Epithelial cell of proximal tubule (primary cell): ENCODE results near the gene ELFN1. TPM values are rescaled to one million over a fixed set of nuclear protein-coding genes. Genes with fewer than 3 reads are reported as not detected.

Experiments
- DNase-seq: peaks from one replicate; pipeline ENCODE4 v3.0.0-alpha.2; 2011; ENCODE audit warnings: low read depth
- H3K4me3 ChIP-seq: 2 replicates; pipeline ENCODE4 v1.5.1; 2011; ENCODE audit warnings: low read depth, mild to moderate bottlenecking, low read length
- total RNA-seq: library from RNA; depleted of rRNA; stranded (reverse); fragments of >200 nt; gene quantifications from 2 replicates; pipeline ENCODE4 v1.2.3, GENCODE V29; 2015
- TF ChIP-seq, protein P1 (sequence below): conservative IDR thresholded peaks from 2 replicates; pipeline ENCODE4 v1.5.1; 2012; ENCODE audit warnings: low read depth, mild to moderate bottlenecking, low read length

ELFN1 gene
- total RNA-seq, 1 donor from 2014 or later = 0.23 TPM

DNA sequence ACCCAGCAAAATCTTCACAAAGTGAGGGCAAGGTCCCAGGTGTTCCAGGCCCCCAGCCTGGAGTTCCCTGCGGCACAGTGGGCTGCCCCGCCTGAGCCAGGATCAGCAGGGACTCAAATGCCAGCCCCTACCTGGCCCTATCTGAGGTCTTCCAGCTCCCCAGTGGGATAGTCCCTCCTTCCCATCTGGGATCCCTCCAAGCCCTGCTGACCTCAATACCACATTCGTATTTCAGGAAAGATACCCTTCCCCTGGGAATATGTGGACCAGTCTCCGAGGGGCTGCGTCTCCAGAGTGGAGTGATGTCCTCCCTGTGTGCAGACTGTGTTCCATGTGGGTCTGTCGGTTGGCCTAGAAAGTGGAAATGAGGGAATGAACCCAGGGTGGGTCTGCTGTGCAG is 40.9 kb downstream of the ELFN1 start:
- TF ChIP-seq, protein P1, sequence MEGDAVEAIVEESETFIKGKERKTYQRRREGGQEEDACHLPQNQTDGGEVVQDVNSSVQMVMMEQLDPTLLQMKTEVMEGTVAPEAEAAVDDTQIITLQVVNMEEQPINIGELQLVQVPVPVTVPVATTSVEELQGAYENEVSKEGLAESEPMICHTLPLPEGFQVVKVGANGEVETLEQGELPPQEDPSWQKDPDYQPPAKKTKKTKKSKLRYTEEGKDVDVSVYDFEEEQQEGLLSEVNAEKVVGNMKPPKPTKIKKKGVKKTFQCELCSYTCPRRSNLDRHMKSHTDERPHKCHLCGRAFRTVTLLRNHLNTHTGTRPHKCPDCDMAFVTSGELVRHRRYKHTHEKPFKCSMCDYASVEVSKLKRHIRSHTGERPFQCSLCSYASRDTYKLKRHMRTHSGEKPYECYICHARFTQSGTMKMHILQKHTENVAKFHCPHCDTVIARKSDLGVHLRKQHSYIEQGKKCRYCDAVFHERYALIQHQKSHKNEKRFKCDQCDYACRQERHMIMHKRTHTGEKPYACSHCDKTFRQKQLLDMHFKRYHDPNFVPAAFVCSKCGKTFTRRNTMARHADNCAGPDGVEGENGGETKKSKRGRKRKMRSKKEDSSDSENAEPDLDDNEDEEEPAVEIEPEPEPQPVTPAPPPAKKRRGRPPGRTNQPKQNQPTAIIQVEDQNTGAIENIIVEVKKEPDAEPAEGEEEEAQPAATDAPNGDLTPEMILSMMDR = no peak
- no peak for DNase-seq
- no peak overlapping the region for H3K4me3 ChIP-seq

DNA sequence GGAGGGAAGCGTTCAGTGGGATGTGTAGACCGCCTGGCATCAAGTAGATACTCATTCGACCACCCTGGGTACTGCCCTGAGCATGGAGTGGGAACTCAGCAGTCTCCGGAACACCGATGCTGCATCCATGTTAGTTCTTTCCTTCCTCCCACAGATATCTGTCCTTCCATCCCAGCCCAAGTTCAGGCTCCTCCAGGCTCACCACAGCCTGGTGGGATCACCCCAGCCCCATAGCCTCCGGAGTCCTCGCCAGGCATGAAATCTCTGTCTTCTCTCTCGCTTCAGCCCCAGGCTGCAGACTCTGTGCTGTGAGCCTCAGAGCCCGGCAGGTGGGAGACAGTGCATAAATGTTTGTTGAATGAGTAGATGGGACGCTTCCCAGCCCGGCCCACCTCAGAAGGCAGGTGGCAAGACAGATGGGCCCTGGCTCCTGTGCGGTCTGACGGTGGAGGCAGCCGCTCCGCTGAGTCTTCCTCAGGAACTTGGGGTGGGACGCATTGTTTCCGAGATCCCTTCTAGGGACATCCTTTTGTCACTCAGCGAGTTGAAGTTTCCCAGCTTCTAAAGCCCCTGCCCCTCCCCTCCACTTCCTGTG is 42.9 kb downstream of the ELFN1 start:
- no peak for DNase-seq
- H3K4me3 ChIP-seq = no peak overlapping the region
- TF ChIP-seq, protein P1 = no peak

DNA sequence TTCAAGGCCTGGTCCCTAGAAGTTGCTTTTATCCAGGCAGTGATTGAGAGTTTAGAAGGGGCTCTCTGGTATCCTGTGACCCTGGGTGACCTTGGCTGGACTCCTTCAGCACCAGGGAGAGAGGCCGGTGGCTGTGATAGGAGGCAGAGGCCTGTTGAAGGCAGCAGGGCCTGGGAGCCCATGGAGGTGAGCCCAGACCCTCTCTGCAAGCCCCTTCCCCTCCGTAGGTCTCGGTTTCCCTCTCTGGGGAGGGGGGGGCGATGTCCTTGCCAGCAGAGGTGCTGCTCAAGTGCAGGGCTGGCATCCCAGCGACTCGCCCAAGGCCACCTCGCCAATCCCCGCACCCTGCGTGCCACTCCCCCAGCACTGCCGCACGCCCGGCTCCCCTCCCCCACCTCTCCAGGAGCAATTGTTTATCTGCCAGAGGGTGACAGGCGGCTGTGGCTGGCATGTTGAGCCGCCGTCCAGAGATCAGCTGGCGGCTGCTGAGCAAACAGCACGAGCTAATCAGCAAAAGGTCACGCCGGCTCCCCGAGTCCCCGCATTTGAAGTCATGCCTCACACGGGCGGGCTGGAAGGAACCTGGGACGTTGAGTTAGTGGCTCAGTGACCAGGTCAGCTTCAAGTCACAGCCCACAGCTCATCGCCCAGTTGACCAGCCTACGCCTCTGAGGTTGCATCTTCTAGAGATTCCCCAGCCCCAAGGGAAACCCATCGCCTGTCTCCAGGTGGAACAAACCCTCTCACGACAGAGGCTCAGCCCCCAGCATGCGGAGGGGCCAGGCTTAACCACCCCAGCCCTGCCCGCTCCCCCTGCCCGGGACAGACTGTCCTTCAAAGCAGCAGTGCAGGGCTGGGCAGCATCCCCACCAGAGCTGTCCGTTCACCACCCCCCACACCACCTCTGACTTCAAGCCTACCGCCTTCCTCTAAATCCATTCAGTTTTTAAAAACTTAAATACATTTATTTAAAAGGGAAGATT is 43.7 kb downstream of the ELFN1 start:
- DNase-seq = no peak
- TF ChIP-seq, protein P1 = no peak
- H3K4me3 ChIP-seq = no peak overlapping the region

DNA sequence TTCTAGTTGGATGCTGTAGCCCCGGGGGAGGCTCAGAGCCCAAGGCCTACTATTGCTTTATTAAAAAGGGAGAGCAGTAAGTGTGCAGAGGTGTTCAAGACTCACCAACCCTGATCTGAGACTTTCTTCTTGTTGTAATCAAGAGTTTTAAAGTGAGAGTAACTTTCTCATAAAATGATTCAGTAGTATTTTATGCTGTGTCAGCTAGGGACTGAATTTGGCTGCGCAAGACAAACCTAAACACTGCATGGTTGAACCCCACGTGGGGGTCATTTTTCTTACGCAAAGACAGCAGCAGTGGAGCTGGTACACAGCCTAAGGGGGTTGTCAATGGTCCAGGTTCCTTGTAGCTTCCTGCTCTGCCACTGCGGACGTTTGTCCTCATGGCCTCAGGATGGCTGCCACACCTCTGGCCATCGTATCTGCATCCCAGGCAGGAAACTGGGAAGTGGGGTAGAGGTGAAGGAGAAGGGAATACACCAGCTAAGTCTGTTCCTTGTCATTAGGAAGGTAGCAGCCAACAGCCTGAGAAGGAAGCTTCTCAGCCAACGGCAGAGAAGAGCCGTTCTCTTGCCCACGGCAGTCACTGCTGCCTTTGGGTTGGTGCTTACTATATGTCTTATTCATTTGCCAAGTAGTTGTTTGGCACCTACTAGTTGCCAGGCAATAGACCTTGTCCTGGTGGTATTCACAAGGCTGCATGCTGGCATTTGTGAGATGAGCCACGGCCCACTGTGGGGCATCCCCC is 44.7 kb downstream of the ELFN1 start:
- H3K4me3 ChIP-seq = no peak overlapping the region
- DNase-seq = no peak
- TF ChIP-seq, protein P1 = no peak

DNA sequence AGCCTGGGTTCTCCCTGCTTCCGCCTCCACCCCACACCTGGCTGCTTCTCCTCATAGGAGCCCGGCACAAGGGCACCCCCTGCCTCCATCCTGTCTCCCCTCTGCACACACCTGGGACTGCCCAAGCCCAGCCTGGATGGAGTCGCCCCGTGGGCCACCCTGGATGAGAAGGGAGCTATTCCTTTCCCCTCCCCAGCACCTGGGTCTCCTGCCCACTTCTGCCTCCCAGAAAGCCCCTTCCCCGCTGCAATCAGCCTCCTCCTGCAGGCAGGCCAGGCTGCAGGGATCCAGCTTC is 45.2 kb downstream of the ELFN1 start:
- no peak overlapping the region for H3K4me3 ChIP-seq
- TF ChIP-seq, protein P1 = no peak
- no peak for DNase-seq

DNA sequence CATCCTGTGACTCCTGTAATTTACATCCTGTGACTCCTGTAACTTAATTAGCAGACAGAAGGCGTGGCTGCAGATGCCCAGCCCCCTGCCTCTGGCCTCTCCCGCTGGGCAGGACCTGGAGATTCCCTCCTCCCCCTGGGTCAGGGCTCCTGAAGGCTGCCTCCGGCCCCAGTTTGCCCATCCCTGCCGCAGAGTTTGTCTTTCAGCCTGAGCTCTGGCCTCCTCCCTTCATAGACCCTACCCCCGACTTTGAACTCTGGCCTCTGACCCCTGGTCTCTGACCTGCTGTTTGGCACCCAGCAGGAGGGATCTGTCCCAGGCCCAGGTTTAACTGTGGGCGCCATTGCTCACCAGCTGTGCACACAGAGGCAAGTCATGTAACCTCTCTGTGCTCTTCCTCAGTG is 45.6 kb downstream of the ELFN1 start:
- TF ChIP-seq, protein P1 = no peak
- H3K4me3 ChIP-seq = no peak overlapping the region
- no peak for DNase-seq
